GM04504 (cell line): ENCODE results near the gene LARGE1.

Experiments
- DNase-seq: peaks from one replicate; pipeline ENCODE4 v3.0.0-alpha.2; 2012; ENCODE audit warnings: low read depth

LARGE1 gene

DNA sequence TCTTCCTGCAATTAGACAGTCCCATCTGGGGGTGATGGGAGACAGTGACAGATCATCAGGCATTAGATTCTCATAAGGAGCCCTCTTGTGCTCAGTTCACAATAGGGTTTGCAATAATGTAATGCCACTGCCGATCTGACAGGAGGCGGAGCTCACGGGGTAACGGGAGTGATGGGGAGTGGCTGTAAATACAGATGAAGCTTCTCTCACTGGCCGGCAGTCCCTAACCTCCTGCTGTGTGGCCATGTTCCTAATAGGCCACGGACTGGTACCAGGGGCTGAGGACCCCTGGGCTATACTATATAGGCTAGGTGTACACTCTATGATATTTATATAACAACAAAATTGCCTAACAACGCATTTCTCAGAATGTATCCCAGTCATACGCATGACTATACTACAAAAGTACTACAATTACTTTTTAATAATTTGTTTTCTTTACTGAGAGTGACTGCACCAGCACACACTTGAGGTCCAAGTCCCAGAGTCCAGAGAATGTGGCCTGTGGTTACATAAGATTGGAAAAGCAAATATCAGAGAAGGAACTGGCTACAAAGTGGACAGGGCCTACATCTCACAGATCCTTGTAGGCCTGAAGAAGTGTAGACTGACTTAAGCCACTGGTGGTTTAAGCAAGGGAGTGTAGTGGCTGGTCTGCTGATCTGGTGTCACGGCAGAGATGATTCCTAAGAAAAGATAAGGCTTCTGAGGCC is 200.0 kb downstream of the LARGE1 start:
- DNase-seq, result no peak

DNA sequence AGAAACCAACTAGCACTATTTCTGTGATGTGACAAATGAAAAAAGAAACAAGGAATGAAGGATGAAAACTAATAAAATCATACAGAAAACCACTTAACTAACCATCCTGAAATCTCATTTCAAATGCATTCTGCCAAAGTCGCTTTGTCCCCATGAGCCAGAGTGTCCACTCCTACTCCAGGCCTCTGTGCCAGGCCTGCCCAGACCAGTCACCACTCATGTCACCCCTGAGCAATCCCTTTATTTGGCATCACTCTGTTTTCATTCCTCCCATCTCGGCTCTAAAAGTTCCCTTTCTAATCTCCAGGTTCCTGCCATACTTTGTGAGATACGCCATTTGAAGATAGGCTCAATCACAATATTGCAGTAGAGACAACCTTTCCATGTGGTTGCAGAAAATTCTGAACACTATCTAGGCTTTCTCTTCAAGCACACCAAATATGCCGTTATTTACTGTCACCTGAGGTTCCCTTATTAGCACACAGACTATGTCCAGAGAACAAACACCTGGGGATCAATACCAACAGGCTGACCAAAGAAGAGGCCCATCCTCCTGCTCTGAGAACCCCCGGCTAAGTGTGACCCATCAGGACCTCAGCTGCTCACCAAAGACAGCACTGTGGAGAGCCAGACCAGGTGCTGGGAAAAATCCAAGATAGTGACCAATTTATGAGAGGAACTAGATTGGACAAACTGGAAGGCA is 202.4 kb downstream of the LARGE1 start:
- no peak for DNase-seq

DNA sequence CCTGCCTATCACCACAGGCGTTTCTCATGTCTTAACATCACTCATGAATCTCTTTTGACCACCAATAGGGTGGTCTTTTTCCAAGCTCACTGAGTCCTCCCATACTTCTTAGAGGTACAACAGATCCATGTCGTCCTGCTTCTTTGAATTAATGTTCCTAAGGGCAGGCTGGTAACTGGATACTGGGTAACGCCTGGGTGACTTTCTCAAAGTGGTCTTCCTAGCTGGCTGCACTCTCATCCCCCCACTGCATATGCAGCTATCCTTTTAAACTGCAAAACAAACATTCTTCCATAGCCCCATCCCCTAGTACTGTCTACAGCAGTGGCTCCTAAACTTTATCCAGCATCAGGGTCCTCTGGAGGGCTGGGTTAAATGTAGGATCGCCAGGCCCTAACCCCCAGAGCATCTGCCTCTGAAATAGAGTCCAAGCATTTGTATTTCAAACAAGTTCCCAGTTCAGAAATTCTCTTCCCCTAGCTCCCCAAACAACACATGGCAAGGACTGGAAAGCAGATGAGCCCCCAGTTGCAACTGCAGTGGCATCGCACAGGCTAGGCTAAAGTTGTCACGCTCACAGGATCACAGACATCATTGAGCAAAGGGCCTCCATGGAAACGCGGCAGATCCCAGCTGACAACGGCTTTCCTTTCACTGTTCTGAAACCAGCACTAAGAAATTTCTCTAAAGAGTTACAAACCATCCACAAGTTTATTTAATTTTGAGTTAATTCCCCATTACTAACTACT is 204.9 kb downstream of the LARGE1 start:
- DNase-seq, result no peak

DNA sequence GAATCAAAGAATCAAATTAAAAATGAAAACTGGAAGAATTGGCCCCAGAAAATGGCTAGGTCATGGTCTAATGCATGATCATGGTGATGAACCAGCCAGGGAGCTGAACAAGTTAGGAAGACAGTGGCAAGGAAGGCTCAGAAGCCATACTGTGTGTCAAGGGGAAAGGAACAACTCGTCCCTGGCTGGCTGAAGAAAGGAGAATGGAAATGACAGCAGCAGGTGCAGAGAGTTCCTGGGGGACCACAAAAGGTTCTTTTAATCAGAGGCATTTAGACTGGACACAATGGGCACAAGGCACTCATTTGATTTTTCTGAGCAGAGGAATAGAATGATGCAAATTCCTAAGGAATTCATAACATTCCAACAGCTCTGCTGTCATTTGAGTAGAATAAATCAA is 209.9 kb downstream of the LARGE1 start:
- no peak for DNase-seq

DNA sequence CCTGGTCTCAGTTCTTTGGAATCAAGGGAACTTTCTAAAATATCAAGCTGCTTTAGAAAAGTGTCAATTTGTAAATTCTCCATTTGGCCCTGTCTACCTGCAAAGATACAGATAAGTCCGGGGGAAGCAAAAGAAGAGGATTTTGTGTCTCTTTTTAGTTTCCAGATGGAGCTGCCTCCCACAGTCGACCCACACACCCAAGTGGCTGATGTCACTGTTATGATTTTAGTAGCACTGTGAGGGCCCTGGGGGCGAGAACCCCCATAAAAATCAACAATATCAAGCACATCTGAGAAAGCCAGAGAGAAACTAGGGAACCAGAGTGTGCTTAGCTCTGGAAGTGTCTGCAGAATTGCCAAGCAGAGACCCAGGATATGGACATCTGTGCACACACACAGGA is 212.7 kb downstream of the LARGE1 start:
- no peak for DNase-seq

DNA sequence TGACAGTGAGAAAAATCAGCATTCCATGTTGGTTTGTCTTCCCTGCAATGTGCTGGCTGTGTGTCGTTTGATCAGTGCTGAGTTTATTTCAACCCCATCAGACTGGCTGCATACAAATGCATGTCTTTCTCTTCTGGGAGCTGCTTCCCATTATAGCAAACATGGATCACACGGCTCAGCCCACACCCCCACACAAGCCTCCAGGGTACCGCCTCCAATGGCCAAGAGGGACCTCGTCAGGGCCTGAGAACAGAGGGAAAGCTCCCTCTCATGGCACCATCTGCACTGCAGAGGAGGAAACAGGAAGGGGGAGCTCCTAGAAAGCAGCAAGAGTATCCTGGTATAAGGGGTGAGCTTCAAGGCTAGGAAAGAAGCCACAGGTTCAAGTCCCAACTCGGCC is 214.2 kb downstream of the LARGE1 start:
- DNase-seq, result no peak

DNA sequence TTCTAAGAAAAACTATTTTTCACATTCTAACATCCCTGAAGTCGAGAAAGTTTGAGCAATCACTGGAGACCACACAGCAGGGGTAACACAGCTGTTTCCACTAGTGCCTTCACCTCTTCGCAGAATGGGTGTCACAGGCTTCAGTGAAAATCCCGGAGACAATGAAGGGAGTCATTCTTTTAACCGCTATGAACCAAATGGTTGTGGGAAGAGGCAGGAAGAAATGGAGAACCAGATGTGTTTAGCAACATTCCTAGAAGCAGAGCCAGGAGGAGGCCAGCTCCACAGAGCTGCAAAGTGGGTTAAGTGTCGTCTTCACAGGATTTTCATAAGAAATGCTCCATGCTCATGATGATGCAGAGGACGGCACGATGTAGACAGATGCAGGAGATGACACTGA is 221.1 kb downstream of the LARGE1 start:
- peak; percentile 5 for DNase-seq

DNA sequence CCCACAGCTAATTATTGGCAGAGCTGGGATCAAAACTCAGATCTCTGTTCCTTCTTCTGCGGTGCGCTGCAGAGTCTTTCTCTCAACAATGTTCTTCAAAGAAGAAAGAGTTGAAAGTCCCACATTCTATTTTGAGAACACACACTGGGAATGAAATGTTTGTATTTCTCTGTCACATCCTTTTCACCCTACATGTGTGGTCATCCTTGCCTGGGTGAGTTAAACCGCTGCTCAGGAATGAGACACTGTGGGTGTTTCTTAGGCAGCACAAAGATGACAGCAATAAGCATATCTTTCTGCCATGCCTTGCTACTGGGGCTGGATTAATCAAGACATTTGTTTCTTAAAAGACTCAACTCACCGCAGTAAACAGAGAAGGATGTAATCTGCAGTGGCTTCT is 222.6 kb downstream of the LARGE1 start:
- no peak for DNase-seq

DNA sequence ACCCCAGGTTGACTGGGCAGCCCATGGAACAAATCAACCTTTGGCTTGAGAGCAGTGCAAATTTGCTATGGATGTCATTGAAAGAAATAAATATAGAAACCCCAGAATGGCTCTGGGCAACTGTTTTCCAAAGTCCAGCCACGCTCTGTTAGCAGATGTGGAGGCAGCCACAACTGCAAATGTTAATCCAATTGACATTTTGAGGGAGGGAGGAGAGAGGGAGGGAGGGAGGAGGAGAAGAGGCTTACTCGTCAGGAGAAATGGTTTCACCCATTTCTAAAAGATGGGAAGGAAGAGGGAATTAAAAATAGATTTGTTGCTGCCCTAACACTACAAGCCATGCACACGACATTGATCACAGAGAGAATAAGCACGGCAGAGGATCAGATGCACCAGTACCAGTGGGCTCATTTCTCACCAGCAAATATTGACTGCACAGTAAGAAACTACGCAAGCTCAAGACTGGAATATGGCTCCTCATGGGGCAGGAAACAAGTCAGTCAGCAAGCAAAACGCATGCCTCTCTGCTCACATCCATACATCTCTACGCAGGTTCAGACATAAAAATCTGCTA is 229.1 kb downstream of the LARGE1 start:
- DNase-seq, result no peak

DNA sequence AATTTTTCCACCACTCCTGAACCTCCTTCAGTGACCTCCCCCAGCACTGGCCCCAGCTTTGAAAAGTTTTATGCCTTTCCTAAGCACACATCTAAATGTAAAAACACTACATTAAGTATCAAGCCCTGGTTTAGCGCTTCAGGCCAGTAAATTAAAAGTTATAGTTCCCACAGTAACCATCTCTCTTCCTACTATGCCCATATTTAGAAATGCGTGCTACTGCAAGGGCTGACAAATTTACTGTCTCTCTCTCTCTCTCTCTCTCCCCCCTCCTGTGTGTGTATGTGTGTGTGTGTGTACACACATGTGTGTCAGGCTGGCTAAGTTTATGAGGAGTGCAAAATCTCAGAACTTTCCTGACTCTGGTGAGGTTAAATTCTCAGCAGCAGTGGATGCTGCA is 231.4 kb downstream of the LARGE1 start:
- DNase-seq, result no peak

DNA sequence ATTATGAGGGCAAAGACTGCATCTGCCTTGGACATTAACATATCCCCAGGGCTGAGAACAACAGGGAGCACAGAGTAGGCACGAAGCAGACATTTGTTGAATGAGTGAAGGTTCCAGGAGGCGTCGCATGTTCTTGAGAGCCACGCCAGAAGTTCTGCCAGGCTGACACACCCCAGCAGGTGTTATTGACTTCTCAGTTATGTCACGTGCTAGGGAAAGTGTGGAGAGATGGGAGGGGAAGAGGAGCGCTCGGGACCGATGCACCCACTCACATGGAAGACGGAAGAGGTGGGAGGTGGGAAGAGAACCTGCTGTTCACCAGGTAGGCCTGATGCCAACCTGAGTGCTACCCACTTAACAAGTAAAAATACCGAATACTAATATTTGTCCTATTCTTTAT is 232.8 kb downstream of the LARGE1 start:
- no peak for DNase-seq

DNA sequence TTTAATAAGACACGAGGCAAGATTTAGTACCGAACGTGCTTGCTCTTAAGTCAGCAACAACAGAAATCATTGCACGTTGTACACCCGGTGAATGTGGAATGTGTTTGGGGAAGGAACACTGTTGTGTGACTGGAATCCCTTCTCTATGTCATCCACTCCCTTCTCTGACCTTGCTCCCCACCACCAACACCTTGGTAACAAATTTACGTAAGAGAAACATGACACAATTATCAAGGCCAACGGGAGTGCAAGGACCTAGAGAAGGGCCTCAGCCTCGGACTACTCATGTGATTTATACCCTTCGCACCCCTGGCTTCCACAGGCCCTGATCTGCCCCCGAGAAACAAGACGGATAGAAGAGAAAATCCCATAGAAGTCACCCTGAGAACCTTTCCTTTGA is 236.2 kb downstream of the LARGE1 start:
- DNase-seq, result no peak

DNA sequence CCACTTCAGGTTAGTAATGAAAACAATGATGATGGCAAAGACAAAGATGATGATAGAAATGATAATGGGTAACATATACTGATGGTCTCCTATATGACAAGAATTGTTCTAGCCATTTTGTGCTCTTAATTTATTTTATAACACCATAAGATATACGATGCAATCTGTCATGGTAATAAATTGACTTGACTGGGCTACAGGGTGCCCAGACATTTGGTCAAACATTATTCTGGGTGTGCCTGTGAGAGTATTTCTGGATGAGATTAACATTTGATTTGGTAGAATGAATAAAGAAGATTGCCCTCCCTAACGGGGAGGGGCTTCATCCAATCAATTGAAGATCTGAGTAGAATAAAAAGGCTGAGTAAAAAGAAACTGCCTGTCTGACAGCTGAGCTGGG is 237.3 kb downstream of the LARGE1 start:
- DNase-seq, result no peak

DNA sequence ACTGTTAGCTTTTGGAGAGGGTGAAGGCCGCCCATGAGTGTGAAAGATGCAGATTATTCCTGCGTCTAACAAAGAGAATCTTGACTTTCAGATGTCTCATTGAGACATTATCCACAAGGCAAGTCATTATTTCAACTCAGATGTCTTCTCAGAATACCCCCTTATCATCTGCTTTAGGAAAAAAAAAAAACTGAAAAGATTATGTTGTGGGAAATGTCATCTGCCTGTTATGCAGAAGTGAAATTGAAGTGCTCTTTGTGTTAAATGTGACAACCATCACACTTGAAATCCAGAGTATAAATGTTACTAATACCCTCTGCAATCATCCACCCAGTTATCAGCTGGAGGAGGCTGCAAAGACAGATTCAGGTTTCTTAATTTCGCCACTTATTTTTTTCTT is 239.6 kb downstream of the LARGE1 start:
- DNase-seq, result no peak

DNA sequence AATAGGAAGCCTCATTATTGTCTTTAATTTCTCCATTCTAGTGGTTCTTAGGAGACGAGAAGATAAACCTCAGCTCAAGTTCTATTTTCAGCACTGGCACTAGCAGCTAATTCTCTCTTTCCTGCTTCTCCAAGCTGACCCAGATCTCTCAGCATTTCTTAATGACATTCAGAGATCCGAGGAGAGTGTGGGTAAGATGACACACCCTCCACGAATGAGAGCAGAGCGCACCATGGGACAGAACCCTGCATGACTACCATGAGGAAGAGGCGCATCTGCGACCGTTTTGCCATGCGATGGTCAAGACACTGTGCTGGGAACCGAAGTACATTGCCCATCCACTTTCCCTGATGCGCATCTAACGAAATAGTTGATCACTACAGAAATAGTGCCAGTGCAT is 241.8 kb downstream of the LARGE1 start:
- no peak for DNase-seq

DNA sequence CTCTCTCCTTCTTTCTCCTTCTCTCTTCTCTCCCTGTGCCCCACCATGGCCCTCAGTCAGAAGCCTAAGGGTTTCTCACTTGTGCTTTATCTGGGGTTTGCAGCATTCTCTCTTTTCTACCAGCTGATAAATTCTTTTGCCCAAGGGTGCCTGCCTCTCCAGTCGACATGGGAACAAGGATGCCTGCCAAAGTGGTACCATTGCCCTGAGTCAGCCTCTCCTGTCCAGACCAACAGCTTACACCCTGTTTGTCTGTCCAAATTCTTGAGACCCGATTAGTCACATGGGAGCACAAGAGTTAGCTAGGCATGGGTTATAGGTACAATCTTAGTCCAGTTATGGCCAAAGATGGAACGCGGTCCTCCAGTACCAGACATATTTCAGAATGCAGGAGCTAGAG is 242.7 kb downstream of the LARGE1 start:
- no peak for DNase-seq

DNA sequence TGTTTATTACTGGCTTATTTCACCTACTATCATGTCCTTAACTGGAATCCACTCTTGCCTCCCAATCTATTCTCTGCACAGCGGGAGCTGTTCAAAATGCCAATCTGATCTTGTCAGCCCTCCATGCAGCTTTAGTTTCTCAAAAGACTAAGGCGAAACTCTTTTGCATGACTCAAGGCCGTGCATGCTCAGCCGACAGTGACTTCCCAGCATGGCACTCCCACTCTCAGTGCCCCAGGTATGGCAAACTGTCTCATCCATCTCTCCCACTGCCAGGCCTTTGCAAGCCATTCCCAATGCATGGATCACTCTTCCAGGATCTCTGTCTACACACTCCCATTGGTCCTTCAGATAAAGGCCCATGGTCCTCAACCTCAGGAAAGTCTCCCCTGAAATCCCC is 245.9 kb downstream of the LARGE1 start:
- no peak for DNase-seq

DNA sequence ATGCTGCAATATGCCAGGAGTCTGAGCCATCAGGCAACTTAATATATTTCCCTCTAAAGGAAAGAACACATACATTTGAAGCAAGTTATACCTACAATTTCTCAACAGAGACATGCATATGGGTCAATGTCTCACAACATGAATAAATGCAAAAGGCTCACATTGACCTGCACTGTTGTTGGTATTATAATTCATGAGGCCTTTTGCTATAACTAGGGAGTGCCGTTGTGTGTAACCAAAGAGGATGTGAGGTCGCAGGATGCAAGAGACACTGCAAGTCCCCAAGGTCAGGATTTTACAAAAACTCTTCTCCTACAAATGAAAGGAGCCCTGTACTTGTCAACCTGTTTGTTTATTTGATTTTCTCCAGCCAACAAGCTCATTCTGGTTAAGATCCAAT is 250.5 kb downstream of the LARGE1 start:
- no peak for DNase-seq

DNA sequence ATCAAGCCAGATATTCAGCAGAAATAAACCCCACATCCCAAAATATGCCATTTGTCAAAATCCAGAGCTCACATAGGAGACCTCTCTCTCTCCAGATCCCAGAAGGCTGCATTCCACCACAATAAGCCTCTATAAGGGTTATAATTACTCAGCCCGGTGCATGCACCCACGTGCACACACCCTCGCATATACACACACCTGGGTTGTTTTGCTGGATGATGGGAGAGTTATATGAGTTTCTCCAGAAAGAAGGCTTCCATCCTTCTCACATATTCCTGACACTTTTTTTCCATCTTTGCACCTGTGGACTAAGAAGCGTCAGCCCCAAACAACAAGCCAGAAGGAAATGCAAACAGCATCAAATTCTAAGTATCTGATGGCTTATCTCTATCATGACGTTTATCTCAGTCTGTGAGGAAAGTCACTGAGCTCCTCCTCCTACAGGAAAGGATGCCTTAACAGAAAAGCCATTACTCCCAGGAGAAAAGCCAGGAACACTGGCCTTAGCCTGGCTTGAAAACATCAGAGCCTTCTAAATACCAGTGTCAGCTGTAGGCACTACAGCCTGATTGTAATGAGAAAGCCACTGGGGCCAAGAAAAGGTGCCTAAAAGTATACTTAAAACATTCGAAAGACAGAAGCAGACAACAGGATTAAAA is 253.2 kb downstream of the LARGE1 start:
- DNase-seq, result no peak

DNA sequence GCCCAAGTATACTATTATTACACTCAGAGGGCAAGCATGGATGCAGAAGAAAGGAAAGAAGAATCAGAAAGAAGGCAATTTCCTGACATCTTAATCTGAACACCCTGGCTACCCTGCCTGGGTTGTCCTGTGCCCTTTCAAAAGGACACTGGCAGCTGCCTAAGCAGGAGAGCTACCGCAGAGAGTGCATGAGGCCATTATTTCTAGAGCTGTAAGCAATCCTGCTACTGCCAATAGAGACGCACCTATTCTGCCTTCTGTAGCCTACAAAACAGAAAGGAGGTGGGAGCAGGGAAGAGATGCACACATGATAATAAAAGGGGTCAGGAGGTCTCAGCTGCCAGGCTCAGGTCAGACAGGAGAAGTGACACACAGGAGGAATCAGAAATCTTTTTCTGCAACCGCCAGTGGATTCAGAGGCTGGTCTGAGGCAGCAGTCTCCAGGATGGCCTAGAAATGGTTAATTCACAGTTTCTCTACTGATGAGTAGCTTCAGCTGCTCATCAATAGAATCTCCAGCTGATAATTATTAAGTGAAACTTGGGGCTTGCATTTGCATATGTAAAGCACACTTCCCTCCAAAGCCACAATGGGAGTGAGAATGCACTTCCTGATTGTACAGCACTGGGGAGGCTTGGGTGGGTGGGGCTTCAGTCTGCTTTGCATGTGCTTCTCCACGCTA is 253.9 kb downstream of the LARGE1 start:
- DNase-seq, result no peak

DNA sequence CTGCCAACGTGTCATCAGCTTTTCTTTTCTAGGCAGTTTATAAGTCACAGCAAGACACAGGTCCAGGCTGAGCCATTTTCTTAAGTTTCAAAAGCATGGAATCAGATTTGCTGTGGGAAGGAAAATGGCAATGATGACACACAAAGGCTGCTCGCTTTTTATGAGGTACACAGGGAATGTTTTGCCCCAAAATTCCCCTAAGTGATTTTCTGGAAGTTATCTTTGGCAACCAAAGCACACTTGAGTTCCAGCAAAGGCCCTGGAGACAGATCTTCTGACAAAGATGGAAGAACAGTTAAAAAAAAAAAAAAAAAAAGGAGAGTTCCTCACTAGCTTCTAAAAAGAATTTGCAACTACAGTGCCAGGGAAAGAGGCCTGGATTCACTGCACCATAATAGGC is 260.8 kb downstream of the LARGE1 start:
- DNase-seq, result no peak

DNA sequence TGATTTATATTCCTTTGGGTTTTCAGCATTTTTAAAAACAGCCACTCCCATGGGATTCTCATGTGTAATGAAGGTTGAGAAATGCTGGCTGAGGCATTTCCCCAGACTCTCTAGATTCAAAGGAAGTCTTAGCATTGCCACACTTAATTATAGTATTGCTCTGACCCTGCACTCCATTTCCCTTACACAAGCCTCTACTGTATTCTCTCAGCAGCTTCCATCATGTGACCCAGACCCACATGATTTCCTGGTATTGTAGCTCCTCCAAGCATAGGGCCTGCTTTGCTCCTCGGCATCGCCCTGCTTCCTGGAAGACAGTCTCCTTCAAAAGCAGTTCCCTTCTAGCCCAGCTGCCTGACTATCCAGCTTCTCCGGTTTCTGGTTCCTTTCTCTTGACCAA is 261.5 kb downstream of the LARGE1 start:
- peak; percentile 11 for DNase-seq
